Measurements from ENCODE around the gene RTRAF.

GRCh38 chr14:51951656-51952055, 37.7 kb upstream of the RTRAF start:
- no peak for TF ChIP-seq CTCF (conservative IDR thresholded peaks at IDR 0.05; ENCODE audit: low read depth in 2 of 2)
- no peak for TF ChIP-seq REST (IDR thresholded peaks at IDR 0.05; ENCODE audit: unreplicated experiment)
